G401 (cell line): Measurements from ENCODE around the gene SFXN3. TPM values are rescaled to one million over a fixed set of nuclear protein-coding genes. Genes with fewer than 3 reads are reported as not detected.
A peak's percentile ranks its signal among the peaks of the same experiment; 100 is the strongest.
"Not testable (repeated sequence)": the region's sequence is repeated elsewhere in the genome, so short reads cannot be mapped to it uniquely, and the experiment has no call there.

Source experiments
- DNase-seq: peaks from one replicate; pipeline ENCODE4 v3.0.0-alpha.2; 2015; ENCODE audit warnings: low spot score
- in situ Hi-C: cut with HindIII; loops from 2 replicates; pipeline ENCODE4 v1.10.0; 2016; ENCODE audit warnings: low sequenced_read_pairs, mixed read lengths
- total RNA-seq: library from RNA; depleted of rRNA; stranded (reverse); fragments of >200 nt; shearing (Covaris generic); gene quantifications from 2 replicates; pipeline ENCODE4 v1.2.3, GENCODE V29; 2014

The SFXN3 gene
- total RNA-seq, 1 experiment from 2014 or later = 65.7 TPM

- DNase-seq = no peak
Observed at GRCh38 chr10:101030496-101031127, 422 bp upstream of the SFXN3 start.

GRCh38 chr10:101031796-101032636, 982 bp downstream of the SFXN3 start:
- in situ Hi-C loops = no loop called here
- peak; percentile 88 for DNase-seq

More at GRCh38 chr10:101030496-101031127, 422 bp upstream of the SFXN3 start:
- in situ Hi-C loops = no loop called here

- in situ Hi-C loops = no loop called here
- DNase-seq = peak; percentile 92
Observed at GRCh38 chr10:101032637-101033224, 1.7 kb downstream of the SFXN3 start.

GRCh38 chr10:101033276-101033675, 2.2 kb downstream of the SFXN3 start:
- DNase-seq = no peak
- in situ Hi-C loops = no loop called here

GRCh38 chr10:101034404-101034803, 3.4 kb downstream of the SFXN3 start:
- DNase-seq, in situ Hi-C loops: not testable (repeated sequence)

- DNase-seq = no peak
- in situ Hi-C loops = no loop called here
Observed at GRCh38 chr10:101035314-101035713, 4.3 kb downstream of the SFXN3 start.

- in situ Hi-C loops = no loop called here
- DNase-seq = no peak
Observed at GRCh38 chr10:101035916-101036702, 5.1 kb downstream of the SFXN3 start.

GRCh38 chr10:101036726-101037125, 5.7 kb downstream of the SFXN3 start:
- no peak for DNase-seq
- in situ Hi-C loops = no loop called here

- in situ Hi-C loops = no loop called here
- no peak for DNase-seq
Observed at GRCh38 chr10:101038484-101038883, 7.5 kb downstream of the SFXN3 start.

GRCh38 chr10:101040061-101040460, 9.0 kb downstream of the SFXN3 start:
- in situ Hi-C loops = no loop called here
- no peak for DNase-seq

- in situ Hi-C loops = no loop called here
- no peak for DNase-seq
Observed at GRCh38 chr10:101040851-101041250, 9.8 kb downstream of the SFXN3 start.

GRCh38 chr10:101041252-101041761, 10.3 kb downstream of the SFXN3 start:
- in situ Hi-C loops = no loop called here
- DNase-seq = peak; percentile 93

GRCh38 chr10:101042118-101042517, 11.1 kb downstream of the SFXN3 start:
- no peak for DNase-seq
- in situ Hi-C loops = no loop called here

GRCh38 chr10:101042667-101043362, 11.8 kb downstream of the SFXN3 start:
- in situ Hi-C loops = no loop called here
- DNase-seq = peak; percentile 96

GRCh38 chr10:101043363-101043707, 12.3 kb downstream of the SFXN3 start:
- no peak for DNase-seq
- in situ Hi-C loops = no loop called here

GRCh38 chr10:101044117-101044516, 13.1 kb downstream of the SFXN3 start:
- no peak for DNase-seq

GRCh38 chr10:101046332-101047238, 15.6 kb downstream of the SFXN3 start:
- in situ Hi-C loops = no loop called here
- no peak for DNase-seq

More at GRCh38 chr10:101044117-101044516, 13.1 kb downstream of the SFXN3 start:
- in situ Hi-C loops = no loop called here

GRCh38 chr10:101047268-101047667, 16.2 kb downstream of the SFXN3 start:
- in situ Hi-C loops = no loop called here
- DNase-seq = no peak
